Measurements from ENCODE around the gene FARS2. TPM values are rescaled to one million over a fixed set of nuclear protein-coding genes. Genes with fewer than 3 reads are reported as not detected.

Gene FARS2
- total and polyA plus RNA-seq, 11 donors, result 11.4 to 24.6 (median 20.5) TPM

DNA sequence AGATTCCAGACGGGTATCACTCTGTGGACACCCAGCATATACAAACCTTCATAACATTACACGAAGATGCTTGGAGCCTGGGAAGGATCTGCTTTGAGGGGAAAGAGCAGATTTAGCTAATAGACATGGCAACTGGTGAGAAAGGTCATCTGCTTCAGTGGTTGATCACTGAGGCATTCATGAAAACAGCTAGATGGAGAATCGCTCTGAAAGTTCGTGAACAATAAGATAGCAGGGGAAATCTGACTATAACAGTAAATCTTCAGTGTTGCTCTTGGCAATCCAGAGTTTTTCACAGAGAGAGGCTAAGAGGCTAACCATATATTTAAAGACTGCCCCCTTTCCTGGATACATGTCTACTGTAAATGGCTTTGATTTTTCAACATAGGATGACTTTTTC, 245.3 kb downstream of the FARS2 start:
- Histone ChIP-seq H3K4me1 (peaks cover 0 to 9% (median under 1%) of the 10 kb centered on the region in 12 donors), H3K27ac (no peak overlapping the region), H3K9me3 (no peaks in the 10 kb centered on the region), H3K36me3 (no peaks in the 10 kb centered on the region), H3K27me3 (no peaks in the 10 kb centered on the region), H3K4me3 (no peak overlapping the region)
- 77 to 96% (median 94%) methylated on average over 4 of the region's 4 CpGs for WGBS, 4 donors
- no peak for ATAC-seq
- DNase-seq, result no peak
- TF ChIP-seq POLR2A (IDR thresholded peaks at IDR 0.05), result no peak
- TF ChIP-seq, protein P1, sequence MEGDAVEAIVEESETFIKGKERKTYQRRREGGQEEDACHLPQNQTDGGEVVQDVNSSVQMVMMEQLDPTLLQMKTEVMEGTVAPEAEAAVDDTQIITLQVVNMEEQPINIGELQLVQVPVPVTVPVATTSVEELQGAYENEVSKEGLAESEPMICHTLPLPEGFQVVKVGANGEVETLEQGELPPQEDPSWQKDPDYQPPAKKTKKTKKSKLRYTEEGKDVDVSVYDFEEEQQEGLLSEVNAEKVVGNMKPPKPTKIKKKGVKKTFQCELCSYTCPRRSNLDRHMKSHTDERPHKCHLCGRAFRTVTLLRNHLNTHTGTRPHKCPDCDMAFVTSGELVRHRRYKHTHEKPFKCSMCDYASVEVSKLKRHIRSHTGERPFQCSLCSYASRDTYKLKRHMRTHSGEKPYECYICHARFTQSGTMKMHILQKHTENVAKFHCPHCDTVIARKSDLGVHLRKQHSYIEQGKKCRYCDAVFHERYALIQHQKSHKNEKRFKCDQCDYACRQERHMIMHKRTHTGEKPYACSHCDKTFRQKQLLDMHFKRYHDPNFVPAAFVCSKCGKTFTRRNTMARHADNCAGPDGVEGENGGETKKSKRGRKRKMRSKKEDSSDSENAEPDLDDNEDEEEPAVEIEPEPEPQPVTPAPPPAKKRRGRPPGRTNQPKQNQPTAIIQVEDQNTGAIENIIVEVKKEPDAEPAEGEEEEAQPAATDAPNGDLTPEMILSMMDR (IDR thresholded peaks at IDR 0.05), result no peak
- intact Hi-C loops (cut with DNase I), result loop anchor here in 1 of 10 donors (10.0 kb wide), 1 partner anchor 118 kb away; no protein-coding TSS in a partner anchor

DNA sequence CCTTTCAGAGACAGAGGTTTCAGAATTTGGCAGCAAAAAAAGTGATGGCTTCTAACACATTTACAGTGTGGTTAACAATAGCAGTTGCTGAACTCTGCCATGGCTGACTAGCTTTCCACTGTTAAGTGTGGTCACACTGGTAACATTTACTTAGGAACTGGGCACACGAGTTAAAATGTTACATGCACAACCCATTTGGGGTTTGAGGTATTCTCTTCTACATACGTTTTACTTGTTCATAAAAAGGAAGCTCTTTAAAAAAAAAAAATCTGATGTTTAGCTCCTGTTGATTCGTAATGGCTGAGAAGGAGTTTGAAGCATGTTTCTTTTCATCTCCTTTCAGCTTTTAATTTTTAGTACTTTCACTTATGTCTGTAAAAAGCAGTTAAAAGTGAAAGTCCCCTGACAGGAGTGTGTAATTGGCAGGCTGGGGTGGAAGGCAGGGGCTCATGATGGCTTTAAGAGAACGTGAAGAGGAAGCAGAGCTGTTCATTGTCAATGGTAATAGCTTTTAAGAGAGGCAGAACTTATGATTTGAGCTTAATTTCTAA, 245.9 kb downstream of the FARS2 start:
- intact Hi-C loops (cut with DNase I), result loop anchor here in 1 of 10 donors (10.0 kb wide), 1 partner anchor 118 kb away; no protein-coding TSS in a partner anchor
- ATAC-seq (no peak), DNase-seq (no peak)
- TF ChIP-seq, protein P1 (IDR thresholded peaks at IDR 0.05), result no peak
- TF ChIP-seq POLR2A (IDR thresholded peaks at IDR 0.05), result no peak
- no peaks in the 10 kb centered on the region for H3K36me3 ChIP-seq
- H3K27ac ChIP-seq, result no peak overlapping the region
- peaks cover 0 to 8% (median 0%) of the 10 kb centered on the region in 12 donors for H3K4me1 ChIP-seq
- WGBS, 4 donors, result 68 to 77% (median 74%) methylated on average over 4 of the region's 4 CpGs
- no peak overlapping the region for H3K4me3 ChIP-seq
- no peaks in the 10 kb centered on the region for H3K27me3 ChIP-seq
- H3K9me3 ChIP-seq, result no peaks in the 10 kb centered on the region

DNA sequence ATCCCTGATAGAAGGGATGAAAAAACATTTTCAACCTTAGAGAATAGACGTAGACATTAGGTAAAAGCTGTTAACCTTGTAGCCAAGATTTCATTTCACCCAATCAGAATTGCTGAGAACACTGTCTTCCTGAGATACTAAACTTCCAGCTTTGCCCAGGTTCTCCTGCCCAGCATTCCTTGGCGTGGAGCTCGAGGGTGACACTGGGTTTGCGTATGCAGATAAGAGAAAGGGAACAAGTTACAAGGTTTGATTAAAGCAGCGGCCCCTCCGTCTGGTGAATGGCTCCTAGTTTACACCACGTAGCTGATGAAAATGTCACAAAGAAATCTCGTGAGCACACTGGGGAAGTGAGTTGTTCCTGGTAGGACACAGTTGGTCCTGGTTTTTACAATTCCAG, 247.8 kb downstream of the FARS2 start:
- Histone ChIP-seq H3K27ac (peak overlapping the region in 5 of 12 donors; percentile 1 to 59 (median 18)), H3K27me3 (no peaks in the 10 kb centered on the region), H3K4me3 (no peak overlapping the region), H3K4me1 (peaks cover 0 to 9% (median 0%) of the 10 kb centered on the region in 12 donors), H3K9me3 (no peaks in the 10 kb centered on the region), H3K36me3 (no peaks in the 10 kb centered on the region)
- no peak for TF ChIP-seq POLR2A (IDR thresholded peaks at IDR 0.05)
- TF ChIP-seq, protein P1 (IDR thresholded peaks at IDR 0.05), result no peak
- peak in 2 of 5 donors; percentile 54 to 87 for DNase-seq
- peak; percentile 82 to 95 (median 92) for ATAC-seq
- intact Hi-C loops (cut with DNase I), result loop anchor here in 1 of 10 donors (10.0 kb wide), 1 partner anchor 116 kb away; no protein-coding TSS in a partner anchor
- WGBS, 4 donors, result 58 to 71% (median 63%) methylated on average over 8 of the region's 8 CpGs

DNA sequence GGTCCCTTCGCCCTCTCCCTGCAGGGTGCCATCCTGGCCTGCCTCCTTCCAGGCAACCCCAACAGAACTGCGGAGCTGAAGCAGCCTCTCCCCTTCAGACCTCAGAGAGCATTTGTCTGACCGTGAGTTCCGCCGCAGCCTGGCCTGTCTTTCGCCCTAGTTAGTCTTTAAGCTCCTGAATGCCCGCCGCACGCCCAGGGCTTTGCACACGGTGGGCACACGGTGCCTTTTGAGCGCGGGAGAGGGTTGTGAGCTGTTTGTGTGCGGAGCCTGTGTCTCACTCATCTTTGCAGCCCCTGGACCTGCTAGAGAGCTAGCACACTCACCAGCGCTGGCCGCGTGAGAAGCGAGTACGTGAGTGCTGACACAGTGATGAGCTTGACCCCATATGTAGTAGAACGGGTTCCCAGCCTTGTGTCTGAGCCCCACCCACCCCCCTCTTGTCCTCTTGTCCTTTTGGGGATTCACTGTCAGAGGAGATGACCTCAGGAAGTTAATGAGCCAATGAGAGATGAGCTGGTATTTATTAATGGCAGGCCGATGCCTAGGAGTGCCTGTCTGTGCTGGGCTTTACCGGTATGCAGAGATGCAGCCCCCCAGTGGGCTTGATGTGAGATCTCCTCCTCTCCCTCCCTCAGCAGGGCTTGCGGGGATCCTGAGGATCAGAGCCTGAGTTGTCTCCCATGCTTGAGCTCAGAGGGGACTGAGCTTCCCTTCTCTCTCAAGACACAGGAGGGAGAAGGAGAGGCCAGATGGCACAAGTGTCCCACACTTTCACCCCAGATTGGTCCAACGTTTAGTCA, 249.2 kb downstream of the FARS2 start:
- H3K36me3 ChIP-seq, result no peaks in the 10 kb centered on the region
- H3K4me3 ChIP-seq, result no peak overlapping the region
- no peaks in the 10 kb centered on the region for H3K9me3 ChIP-seq
- ATAC-seq, result no peak
- intact Hi-C loops (cut with DNase I), result no loop called here
- H3K27me3 ChIP-seq, result no peaks in the 10 kb centered on the region
- DNase-seq, result no peak
- H3K27ac ChIP-seq, result no peak overlapping the region
- TF ChIP-seq POLR2A (IDR thresholded peaks at IDR 0.05), result no peak
- TF ChIP-seq, protein P1 (IDR thresholded peaks at IDR 0.05), result no peak
- whole genome bisulfite sequencing, 4 donors, result 92 to 94% (median 93%) methylated on average over 22 to 24 of the region's 24 CpGs
- H3K4me1 ChIP-seq, result peaks cover 0 to 9% (median 0%) of the 10 kb centered on the region in 12 donors
